Fibroblast of skin of left quadriceps (primary cell): ENCODE results near the gene SYTL2.
"Not testable (repeated sequence)": the region's sequence is repeated elsewhere in the genome, so short reads cannot be mapped to it uniquely, and the experiment has no call there.

Source experiments
- DNase-seq, 2 experiments: peaks; one replicate each; pipeline ENCODE4 v3.0.0-alpha.2; 2013; ENCODE audit warnings: low read depth in 2 of 2

SYTL2 gene

GRCh38 chr11:85810871-85811611 lies at the start of gene SYTL2:
Gene SYTL2 (minus strand): TSS chr11:85811141. CDS start chr11:85757725, 53,416 bp downstream.
- DNase-seq = no peak

GRCh38 chr11:85859541-85859940 lies 48.6 kb upstream of the SYTL2 start:
- not testable (repeated sequence) for DNase-seq

GRCh38 chr11:85857098-85857497 lies 46.2 kb upstream of the SYTL2 start:
- DNase-seq = no peak

DNA sequence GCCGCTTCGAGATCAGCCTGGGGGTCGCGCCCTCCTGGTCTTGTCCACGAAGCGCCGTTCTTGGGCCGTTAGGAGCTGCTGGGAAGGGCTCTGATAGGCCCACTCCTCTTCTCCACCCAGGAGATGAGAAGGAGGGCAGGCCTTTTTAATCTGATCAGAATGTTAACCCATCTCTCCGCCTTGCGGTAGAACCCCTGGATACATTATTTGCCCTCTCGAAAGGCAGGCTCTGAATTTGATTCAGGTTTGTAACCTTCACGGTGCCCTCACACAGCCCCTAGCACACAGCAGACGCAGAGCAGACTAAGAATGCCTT lies 44.4 kb upstream of the SYTL2 start, which contains the start of gene CCDC83:
Gene CCDC83, plus strand, starts transcription at position 43 of the 316 bp plus-strand sequence. CDS start 9,741 bp downstream, outside the sequence.
- DNase-seq = no peak

GRCh38 chr11:85854557-85855340 lies 43.8 kb upstream of the SYTL2 start:
- peak; percentile 78 to 80 for DNase-seq

GRCh38 chr11:85854212-85854556 lies 43.2 kb upstream of the SYTL2 start:
- DNase-seq = no peak

GRCh38 chr11:85853541-85853940 lies 42.6 kb upstream of the SYTL2 start:
- DNase-seq = not testable (repeated sequence)

DNA sequence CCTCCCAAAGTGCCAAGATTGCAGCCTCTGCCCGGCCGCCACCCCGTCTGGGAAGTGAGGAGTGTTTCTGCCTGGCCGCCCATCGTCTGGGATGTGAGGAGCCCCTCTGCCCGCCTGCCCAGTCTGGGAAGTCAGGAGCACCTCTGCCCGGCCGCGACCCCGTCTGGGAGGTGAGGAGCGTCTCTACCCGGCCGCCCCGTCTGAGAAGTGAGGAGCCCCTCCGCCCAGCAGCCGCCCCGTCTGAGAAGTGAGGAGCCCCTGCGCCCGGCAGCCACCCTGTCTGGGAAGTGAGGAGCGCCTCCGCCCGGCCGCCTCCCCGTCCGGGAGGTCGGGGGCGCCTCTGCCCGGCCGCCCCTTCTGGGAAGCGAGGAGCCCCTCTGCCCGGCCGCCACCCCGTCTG lies 41.8 kb upstream of the SYTL2 start:
- DNase-seq = not testable (repeated sequence)

GRCh38 chr11:85848556-85848955 lies 37.6 kb upstream of the SYTL2 start:
- DNase-seq = no peak

DNA sequence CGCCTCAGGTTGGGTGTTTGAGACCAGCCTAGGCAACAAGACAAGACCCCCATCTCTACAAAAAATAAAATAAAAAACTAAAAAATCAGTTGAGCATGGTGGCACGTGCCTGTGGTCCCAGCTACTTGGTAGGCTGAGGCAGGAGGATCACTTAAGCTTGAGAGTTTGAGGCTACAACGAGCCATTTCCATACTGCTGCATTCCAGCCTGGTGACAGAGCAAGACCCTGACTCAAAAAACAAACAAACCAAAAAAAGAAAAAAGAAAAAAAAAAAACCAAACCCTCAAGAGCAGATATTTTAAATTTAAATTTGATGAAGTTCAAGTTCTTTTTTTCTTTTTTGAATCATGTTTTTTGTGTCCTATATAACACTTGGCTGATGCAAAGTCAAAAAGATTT lies 37.1 kb upstream of the SYTL2 start:
- DNase-seq = no peak

- DNase-seq = no peak
Measured at GRCh38 chr11:85847436-85847835, 36.5 kb upstream of the SYTL2 start.

DNA sequence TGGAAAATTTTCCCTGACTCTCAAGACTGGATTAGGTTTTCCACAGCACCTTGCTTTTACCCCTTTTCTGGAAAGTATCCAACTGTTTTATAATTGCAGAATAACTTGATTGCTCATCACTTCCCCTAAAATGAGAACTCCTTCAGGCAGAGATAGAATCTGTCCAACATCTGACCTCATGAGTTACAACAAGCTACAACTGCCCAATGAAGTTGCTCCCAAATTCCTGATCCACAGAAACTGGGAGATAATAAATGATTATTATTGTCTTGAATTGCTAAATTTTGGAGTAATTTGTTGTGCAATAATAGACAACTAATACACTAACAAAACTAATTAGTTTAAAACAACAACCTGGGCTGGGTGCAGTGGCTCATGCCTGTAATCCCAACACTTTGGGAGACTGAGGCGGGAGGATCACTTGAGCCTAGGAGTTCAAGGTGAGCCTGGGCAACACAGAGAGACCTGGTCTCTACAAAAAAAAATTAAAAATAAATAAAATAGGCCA lies 34.2 kb upstream of the SYTL2 start:
- no peak for DNase-seq

DNA sequence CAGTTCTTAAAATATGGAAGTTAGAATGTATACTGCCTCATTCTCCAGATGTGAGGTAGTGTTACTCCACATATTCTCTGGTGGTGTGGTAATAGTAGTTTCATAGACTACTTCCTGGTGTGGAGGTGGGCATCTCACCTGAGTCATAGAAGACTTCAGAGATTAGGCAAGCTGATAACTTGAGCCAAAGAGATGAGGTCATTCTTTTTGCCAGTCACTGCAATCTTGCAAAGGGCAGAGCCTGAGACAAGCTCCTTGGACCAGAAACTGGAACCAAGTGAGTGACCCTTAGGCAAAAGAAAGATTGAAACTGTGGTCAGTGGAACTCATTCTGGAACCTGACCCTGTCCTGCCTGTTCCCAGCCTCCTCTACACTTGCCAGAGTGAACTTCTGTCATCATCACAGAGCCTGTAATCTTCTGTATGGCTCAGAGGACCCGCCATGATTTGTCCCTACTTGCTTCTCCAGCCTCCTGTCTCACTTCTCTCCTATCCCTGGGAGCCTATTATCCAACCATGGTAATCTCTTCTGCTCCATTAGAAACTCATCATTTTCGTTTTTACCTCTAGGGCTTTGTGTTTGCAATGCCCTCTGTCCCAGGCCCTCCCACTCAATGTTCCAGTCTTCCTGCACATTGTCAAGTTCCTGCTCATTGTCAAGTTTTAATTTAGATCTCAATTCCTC lies 33.6 kb upstream of the SYTL2 start:
- no peak for DNase-seq

- no peak for DNase-seq
Measured at GRCh38 chr11:85843929-85844328, 33.0 kb upstream of the SYTL2 start.

DNA sequence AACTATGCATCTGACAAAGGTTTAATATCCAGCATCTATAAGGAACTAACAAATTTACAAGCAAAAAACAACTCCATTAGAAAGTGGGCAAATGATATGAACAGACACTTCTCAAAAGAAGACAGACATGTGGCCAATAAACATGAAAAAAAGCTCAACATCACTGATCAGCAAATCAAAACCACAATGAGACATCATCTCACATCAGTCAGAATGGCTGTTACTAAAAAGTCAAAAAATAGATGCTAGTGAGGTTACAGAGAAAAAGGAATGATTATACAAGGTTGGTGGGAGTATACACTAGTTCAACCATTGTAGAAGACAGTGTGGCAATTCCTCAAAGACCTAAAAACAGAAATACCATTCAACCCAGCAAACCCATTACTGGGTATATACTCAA lies 30.0 kb upstream of the SYTL2 start:
- not testable (repeated sequence) for DNase-seq

DNA sequence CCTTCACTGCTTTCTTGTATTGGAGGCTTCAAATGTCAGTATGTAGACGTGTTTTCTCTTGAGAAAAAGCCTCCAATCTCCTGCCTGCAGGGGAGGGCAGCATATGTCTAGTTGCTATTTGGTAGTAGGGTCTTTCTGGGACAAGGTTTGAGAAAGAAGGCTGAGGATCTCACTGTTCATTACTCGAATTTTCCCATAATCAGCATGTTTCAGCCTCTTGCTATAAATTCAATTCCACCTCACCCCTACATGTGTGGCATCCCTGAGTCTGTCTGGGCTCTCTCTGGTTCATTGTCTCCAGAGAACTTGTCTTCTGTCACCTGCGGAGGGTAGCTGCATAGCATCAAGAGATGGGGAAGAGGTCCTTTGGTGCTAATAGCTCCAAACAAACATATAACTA lies 24.8 kb upstream of the SYTL2 start:
- DNase-seq = no peak

GRCh38 chr11:85835263-85835662 lies 24.3 kb upstream of the SYTL2 start:
- no peak for DNase-seq

DNA sequence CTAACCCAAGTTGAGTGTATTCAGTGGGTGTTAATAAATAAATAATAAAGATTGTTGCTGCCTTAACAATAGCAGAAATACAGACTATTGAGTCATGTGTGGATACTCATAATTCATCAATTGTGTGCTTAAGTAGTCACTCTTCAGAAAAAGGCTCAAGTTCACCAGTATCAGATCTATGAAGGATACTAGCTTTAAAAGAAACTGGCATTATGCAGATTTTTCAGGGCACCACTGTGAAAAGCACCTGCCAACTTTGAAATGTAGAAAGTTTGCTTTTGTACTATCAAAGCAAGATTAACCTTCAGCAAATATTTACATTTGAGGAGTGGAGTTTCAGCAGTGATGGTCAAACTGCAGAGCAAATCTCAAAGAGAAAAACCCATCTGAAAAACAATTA lies 20.1 kb upstream of the SYTL2 start:
- DNase-seq = no peak

DNA sequence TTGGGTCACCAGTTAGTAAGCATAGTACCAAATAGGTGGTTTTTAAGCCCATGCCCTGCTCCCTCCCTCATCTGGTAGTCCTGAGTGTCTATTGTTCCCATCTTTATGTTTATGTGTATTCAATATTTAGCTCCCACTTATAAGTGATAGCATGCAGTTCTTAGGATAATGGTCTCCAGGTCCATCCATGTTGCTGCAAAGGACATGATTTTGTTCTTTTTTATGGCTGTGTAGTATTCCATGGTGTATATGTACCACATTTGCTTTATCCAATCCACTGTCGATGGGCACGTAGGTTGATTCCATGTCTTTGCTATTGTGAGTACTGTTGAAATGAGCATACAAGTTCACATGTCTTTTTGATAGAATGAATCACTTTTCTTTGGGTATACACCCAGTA lies 18.2 kb upstream of the SYTL2 start:
- DNase-seq = no peak

DNA sequence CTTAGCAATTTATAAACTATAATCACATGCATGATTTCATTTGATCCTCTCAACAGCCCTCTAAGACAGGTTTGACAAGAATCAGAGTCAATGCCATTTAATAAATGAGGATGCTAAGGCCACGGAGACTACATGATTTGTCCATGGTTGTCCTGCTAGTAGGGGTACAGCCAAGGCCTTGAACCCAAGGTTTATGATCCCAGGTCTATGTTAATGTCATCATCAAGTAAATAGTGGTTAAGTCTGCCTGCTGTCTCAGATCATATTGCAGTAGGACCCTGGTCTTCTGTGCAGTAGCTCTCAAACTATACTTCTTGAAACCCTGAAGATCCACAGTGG lies 17.7 kb upstream of the SYTL2 start:
- no peak for DNase-seq

DNA sequence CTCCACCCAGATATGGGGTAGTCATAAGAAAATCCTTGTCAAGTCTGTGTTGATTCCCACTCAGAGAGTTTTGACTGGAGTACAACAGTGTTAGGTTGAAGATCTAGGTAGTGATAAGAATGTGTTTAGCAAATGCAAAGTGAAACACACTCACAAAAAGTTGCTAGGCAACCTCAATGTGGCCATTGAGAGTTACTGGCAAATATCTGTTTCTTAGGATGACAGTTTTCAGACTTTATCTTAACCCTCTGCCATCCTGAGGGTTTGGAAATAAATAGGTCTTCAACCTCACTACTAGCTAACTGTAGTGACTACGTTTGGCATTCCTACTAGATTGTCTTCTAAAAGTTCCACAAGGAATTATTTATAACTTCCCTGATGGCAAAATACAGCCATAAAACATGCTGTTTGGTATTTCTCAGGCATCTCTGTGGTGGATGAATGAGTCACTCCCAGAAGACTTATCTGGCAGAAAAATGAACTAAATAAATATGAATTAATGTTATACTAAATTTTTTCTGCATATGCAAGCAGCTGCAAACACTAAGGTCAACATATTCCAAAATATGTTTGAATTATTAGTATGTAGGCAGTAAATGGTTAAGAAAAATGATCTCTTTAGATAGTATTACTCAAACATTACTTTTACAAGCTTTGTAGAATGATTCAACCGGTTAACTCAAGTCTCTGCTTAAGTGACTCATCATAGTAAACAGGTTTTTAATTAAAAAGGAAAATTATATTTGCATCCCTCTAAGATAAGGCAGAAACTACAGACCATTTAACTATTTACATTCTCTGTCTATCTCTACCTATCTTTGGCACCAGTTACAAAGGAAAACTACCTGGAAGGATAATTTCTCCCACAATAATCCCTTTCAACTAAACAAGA lies 17.1 kb upstream of the SYTL2 start:
- peak; percentile 96 to 97 for DNase-seq
